Glutamatergic neuron (in vitro differentiated cells): ENCODE data around the gene TNFSF11. TPM values are rescaled to one million over a fixed set of nuclear protein-coding genes. Genes with fewer than 3 reads are reported as not detected.

Experiments used
- DNase-seq: peaks from one replicate; pipeline ENCODE4 v3.0.0; 2022
- H3K27ac Mint-ChIP-seq: one replicate; pipeline ENCODE4 v1.8.0; 2020; ENCODE audit warnings: mild to moderate bottlenecking, mixed read lengths, inconsistent platforms; ENCODE audit not compliant: unreplicated experiment
- H3K27me3 Mint-ChIP-seq: one replicate; pipeline ENCODE4 v1.8.0; 2020; ENCODE audit warnings: mild to moderate bottlenecking, moderate library complexity, mixed read lengths, inconsistent platforms; ENCODE audit not compliant: unreplicated experiment
- H3K36me3 Mint-ChIP-seq: one replicate; pipeline ENCODE4 v1.8.0; 2020; ENCODE audit warnings: mild to moderate bottlenecking, mixed read lengths, inconsistent platforms; ENCODE audit not compliant: unreplicated experiment
- H3K4me1 Mint-ChIP-seq: one replicate; pipeline ENCODE4 v1.8.0; 2020; ENCODE audit warnings: mild to moderate bottlenecking, low read depth, mixed read lengths, inconsistent platforms; ENCODE audit not compliant: unreplicated experiment
- H3K4me3 Mint-ChIP-seq: one replicate; pipeline ENCODE4 v1.8.0; 2020; ENCODE audit warnings: mild to moderate bottlenecking, mixed read lengths, inconsistent platforms; ENCODE audit not compliant: unreplicated experiment
- H3K9me3 Mint-ChIP-seq: one replicate; pipeline ENCODE4 v1.8.0; 2020; ENCODE audit warnings: mild to moderate bottlenecking, moderate library complexity, mixed read lengths, inconsistent platforms; ENCODE audit not compliant: unreplicated experiment
- total RNA-seq: library from RNA; stranded (reverse); fragmentation: NEBNext Ultra II Directional; extraction: Animal tissue kit (Norgen Biotek cat#: 25700); gene quantifications from one replicate; pipeline ENCODE4 v1.2.1, GENCODE V29; 2021; ENCODE audit not compliant: unreplicated experiment
- TF ChIP-seq, protein P1 (sequence below): fragments of 200-600 bp; sonication (generic); IDR thresholded peaks from one replicate; pipeline ENCODE4 v1.5.0; 2021; ENCODE audit not compliant: partially characterized antibody, unreplicated experiment

Gene TNFSF11
- total RNA-seq, 1 donor from 2014 or later, result not detected

GRCh38 chr13:42532561-42533335, 41.2 kb upstream of the TNFSF11 start:
- no peak for DNase-seq
- Mint-ChIP-seq H3K27ac (no peak overlapping the region), H3K9me3 (no peaks in the 10 kb centered on the region), H3K4me3 (no peak overlapping the region), H3K36me3 (no peaks in the 10 kb centered on the region), H3K4me1 (no peaks in the 10 kb centered on the region), H3K27me3 (no peaks in the 10 kb centered on the region)
- TF ChIP-seq, protein P1, sequence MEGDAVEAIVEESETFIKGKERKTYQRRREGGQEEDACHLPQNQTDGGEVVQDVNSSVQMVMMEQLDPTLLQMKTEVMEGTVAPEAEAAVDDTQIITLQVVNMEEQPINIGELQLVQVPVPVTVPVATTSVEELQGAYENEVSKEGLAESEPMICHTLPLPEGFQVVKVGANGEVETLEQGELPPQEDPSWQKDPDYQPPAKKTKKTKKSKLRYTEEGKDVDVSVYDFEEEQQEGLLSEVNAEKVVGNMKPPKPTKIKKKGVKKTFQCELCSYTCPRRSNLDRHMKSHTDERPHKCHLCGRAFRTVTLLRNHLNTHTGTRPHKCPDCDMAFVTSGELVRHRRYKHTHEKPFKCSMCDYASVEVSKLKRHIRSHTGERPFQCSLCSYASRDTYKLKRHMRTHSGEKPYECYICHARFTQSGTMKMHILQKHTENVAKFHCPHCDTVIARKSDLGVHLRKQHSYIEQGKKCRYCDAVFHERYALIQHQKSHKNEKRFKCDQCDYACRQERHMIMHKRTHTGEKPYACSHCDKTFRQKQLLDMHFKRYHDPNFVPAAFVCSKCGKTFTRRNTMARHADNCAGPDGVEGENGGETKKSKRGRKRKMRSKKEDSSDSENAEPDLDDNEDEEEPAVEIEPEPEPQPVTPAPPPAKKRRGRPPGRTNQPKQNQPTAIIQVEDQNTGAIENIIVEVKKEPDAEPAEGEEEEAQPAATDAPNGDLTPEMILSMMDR, result no peak

GRCh38 chr13:42533336-42533591, 40.7 kb upstream of the TNFSF11 start:
- H3K27me3 Mint-ChIP-seq, result no peaks in the 10 kb centered on the region
- no peak overlapping the region for H3K4me3 Mint-ChIP-seq
- no peaks in the 10 kb centered on the region for H3K4me1 Mint-ChIP-seq
- DNase-seq, result no peak
- H3K36me3 Mint-ChIP-seq, result no peaks in the 10 kb centered on the region
- TF ChIP-seq, protein P1, result no peak
- H3K9me3 Mint-ChIP-seq, result no peaks in the 10 kb centered on the region
- H3K27ac Mint-ChIP-seq, result no peak overlapping the region

- Mint-ChIP-seq H3K27me3 (no peaks in the 10 kb centered on the region), H3K4me3 (no peak overlapping the region), H3K36me3 (no peaks in the 10 kb centered on the region), H3K4me1 (no peaks in the 10 kb centered on the region), H3K27ac (no peak overlapping the region), H3K9me3 (no peaks in the 10 kb centered on the region)
- DNase-seq, result no peak
- TF ChIP-seq, protein P1, result no peak
Measured at GRCh38 chr13:42534785-42535184, 39.2 kb upstream of the TNFSF11 start.

GRCh38 chr13:42538996-42539395, 35.0 kb upstream of the TNFSF11 start:
- Mint-ChIP-seq H3K4me1 (no peaks in the 10 kb centered on the region), H3K4me3 (no peak overlapping the region), H3K27ac (no peak overlapping the region), H3K9me3 (peaks cover 2% of the 10 kb centered on the region), H3K27me3 (no peaks in the 10 kb centered on the region), H3K36me3 (no peaks in the 10 kb centered on the region)
- TF ChIP-seq, protein P1, result no peak
- no peak for DNase-seq

- no peak for DNase-seq
- peaks cover 2% of the 10 kb centered on the region for H3K9me3 Mint-ChIP-seq
- H3K4me1 Mint-ChIP-seq, result no peaks in the 10 kb centered on the region
Measured at GRCh38 chr13:42539670-42540069, 34.3 kb upstream of the TNFSF11 start.

More at GRCh38 chr13:42539670-42540069, 34.3 kb upstream of the TNFSF11 start:
- Mint-ChIP-seq H3K4me3 (no peak overlapping the region), H3K36me3 (no peaks in the 10 kb centered on the region), H3K27me3 (no peaks in the 10 kb centered on the region), H3K27ac (no peak overlapping the region)
- TF ChIP-seq, protein P1, result no peak
